Neural cell (in vitro differentiated cells): Measurements from ENCODE around the gene FBXW8.

Experiments
- EP300 ChIP-seq: fragments of 450-650 bp; conservative IDR thresholded peaks from 2 replicates; pipeline ENCODE4 v1.6.1; 2014; ENCODE audit warnings: antibody characterized with exemption, mild to moderate bottlenecking, moderate library complexity; ENCODE audit not compliant: poor library complexity, severe bottlenecking
- EZH2 ChIP-seq: fragments of 200-600, 300-800 bp; shearing (Covaris generic), sonication (generic); IDR thresholded peaks from 2 replicates; pipeline ENCODE4 v1.6.1; 2014; ENCODE audit warnings: antibody characterized with exemption, low read length, borderline replicate concordance, mild to moderate bottlenecking; ENCODE audit not compliant: insufficient read depth, poor library complexity, severe bottlenecking
- MXI1 ChIP-seq: fragments of 450-650 bp; conservative IDR thresholded peaks from 2 replicates; pipeline ENCODE4 v1.6.1; 2014; ENCODE audit warnings: antibody characterized with exemption, mild to moderate bottlenecking; ENCODE audit not compliant: poor library complexity, severe bottlenecking
- POLR2AphosphoS5 ChIP-seq: IDR thresholded peaks from 2 replicates; pipeline ENCODE4 v1.6.1; 2012
- SMC3 ChIP-seq: fragments of 450-650 bp; conservative IDR thresholded peaks from 2 replicates; pipeline ENCODE4 v1.6.1; 2014; ENCODE audit warnings: antibody characterized with exemption, mild to moderate bottlenecking, moderate library complexity; ENCODE audit not compliant: poor library complexity
- TF ChIP-seq, protein P1 (sequence below): fragments of 450-650 bp; IDR thresholded peaks from 2 replicates; pipeline ENCODE4 v1.5.1; 2014; ENCODE audit warnings: antibody characterized with exemption, mild to moderate bottlenecking, moderate library complexity; ENCODE audit not compliant: poor library complexity, severe bottlenecking
- TF ChIP-seq, protein P2 (sequence below): IDR thresholded peaks from 2 replicates; pipeline ENCODE4 v1.6.1; 2012; ENCODE audit warnings: borderline replicate concordance

DNA sequence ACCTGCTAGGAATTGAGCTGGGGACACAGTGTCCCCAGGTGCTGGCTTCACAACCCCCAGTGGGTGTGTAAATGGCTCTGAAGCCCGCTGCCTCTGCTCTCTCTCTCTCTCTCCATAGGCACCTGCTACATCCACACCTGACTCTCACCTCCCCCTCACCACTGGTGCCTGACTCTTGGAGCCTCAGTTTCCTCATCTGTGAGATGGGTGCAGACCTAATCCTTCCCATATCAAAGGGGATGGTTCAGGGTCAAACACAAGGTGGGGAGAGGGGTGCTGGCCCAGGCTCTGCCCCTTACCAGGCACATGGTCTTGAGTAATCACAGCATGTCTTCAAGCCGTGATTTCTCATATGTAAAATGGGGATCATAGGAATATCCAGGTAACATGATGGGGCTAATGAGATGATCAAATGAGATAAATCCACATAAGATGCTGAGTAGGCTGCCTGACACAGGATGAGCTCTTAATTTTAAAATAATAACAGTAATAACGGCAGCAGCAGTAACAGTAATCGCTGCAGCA is 150.9 kb downstream of the FBXW8 start:
- TF ChIP-seq, protein P1, sequence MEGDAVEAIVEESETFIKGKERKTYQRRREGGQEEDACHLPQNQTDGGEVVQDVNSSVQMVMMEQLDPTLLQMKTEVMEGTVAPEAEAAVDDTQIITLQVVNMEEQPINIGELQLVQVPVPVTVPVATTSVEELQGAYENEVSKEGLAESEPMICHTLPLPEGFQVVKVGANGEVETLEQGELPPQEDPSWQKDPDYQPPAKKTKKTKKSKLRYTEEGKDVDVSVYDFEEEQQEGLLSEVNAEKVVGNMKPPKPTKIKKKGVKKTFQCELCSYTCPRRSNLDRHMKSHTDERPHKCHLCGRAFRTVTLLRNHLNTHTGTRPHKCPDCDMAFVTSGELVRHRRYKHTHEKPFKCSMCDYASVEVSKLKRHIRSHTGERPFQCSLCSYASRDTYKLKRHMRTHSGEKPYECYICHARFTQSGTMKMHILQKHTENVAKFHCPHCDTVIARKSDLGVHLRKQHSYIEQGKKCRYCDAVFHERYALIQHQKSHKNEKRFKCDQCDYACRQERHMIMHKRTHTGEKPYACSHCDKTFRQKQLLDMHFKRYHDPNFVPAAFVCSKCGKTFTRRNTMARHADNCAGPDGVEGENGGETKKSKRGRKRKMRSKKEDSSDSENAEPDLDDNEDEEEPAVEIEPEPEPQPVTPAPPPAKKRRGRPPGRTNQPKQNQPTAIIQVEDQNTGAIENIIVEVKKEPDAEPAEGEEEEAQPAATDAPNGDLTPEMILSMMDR: no peak
- TF ChIP-seq EP300 (no peak), MXI1 (no peak), POLR2AphosphoS5 (no peak), EZH2 (no peak), SMC3 (no peak)
- TF ChIP-seq, protein P2, sequence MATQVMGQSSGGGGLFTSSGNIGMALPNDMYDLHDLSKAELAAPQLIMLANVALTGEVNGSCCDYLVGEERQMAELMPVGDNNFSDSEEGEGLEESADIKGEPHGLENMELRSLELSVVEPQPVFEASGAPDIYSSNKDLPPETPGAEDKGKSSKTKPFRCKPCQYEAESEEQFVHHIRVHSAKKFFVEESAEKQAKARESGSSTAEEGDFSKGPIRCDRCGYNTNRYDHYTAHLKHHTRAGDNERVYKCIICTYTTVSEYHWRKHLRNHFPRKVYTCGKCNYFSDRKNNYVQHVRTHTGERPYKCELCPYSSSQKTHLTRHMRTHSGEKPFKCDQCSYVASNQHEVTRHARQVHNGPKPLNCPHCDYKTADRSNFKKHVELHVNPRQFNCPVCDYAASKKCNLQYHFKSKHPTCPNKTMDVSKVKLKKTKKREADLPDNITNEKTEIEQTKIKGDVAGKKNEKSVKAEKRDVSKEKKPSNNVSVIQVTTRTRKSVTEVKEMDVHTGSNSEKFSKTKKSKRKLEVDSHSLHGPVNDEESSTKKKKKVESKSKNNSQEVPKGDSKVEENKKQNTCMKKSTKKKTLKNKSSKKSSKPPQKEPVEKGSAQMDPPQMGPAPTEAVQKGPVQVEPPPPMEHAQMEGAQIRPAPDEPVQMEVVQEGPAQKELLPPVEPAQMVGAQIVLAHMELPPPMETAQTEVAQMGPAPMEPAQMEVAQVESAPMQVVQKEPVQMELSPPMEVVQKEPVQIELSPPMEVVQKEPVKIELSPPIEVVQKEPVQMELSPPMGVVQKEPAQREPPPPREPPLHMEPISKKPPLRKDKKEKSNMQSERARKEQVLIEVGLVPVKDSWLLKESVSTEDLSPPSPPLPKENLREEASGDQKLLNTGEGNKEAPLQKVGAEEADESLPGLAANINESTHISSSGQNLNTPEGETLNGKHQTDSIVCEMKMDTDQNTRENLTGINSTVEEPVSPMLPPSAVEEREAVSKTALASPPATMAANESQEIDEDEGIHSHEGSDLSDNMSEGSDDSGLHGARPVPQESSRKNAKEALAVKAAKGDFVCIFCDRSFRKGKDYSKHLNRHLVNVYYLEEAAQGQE: no peak
